HFFc6 (cell line): ENCODE results near the gene EPM2A. TPM values are rescaled to one million over a fixed set of nuclear protein-coding genes. Genes with fewer than 3 reads are reported as not detected.

Experiments used
- DNase-seq: peaks from one replicate; pipeline ENCODE4 v3.0.0-alpha.2; 2018
- H3K27ac Mint-ChIP-seq: 2 replicates; pipeline ENCODE4 v1.8.0; 2020; ENCODE audit warnings: mild to moderate bottlenecking, mixed read lengths
- H3K27me3 Mint-ChIP-seq: 2 replicates; pipeline ENCODE4 v1.8.0; 2021; ENCODE audit warnings: mild to moderate bottlenecking, moderate library complexity, mixed read lengths; ENCODE audit not compliant: insufficient read depth
- H3K36me3 Mint-ChIP-seq: 2 replicates; pipeline ENCODE4 v1.8.0; 2021; ENCODE audit warnings: low read depth, mixed read lengths
- H3K4me1 Mint-ChIP-seq: 2 replicates; pipeline ENCODE4 v1.8.0; 2020; ENCODE audit warnings: low read depth, mixed read lengths
- H3K4me3 Mint-ChIP-seq: 2 replicates; pipeline ENCODE4 v1.8.0; 2020; ENCODE audit warnings: mild to moderate bottlenecking, moderate library complexity, mixed read lengths
- H3K9me3 Mint-ChIP-seq: 2 replicates; pipeline ENCODE4 v1.8.0; 2020; ENCODE audit warnings: mild to moderate bottlenecking, mixed read lengths
- CTCF ChIP-seq: fragments of 200-600 bp; sonication (generic); IDR thresholded peaks from 2 replicates; pipeline ENCODE4 v1.5.0; 2021; ENCODE audit warnings: antibody characterized with exemption, mild to moderate bottlenecking
- total RNA-seq, 6 experiments: library from RNA; stranded (reverse); fragmentation: NEBNext Ultra II Directional; extraction: Animal tissue kit (Norgen Biotek cat#: 25700); gene quantifications; 2 replicates in 1 of 6; 3 replicates in 5 of 6; pipeline ENCODE4 v1.2.3, GENCODE V29; 2021

Gene EPM2A
- total RNA-seq, 6 experiments from 2014 or later: 3.1 to 5.5 (median 3.8) TPM

DNA sequence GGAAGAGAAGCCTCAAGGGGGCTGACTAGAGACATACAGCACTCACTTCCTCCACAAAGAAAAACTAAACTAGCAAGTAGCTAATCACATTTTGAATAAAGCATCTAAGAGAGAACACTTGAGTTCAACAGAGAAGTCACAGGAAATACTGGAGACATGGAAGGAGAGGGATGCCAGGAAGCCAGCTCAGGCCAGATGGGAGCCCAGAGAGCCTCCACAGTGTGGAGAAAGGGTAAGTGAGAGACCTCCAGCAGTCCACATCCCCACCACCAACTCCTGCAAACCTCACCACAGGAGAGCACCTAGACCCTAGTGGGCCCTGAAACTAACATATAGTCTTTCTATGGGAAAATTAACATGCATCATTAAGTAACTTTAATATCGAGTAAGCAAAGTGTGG lies 79.2 kb downstream of the EPM2A start:
- H3K36me3 Mint-ChIP-seq: no peaks in the 10 kb centered on the region
- no peak for TF ChIP-seq CTCF
- peaks cover 16% of the 10 kb centered on the region for H3K4me1 Mint-ChIP-seq
- H3K27me3 Mint-ChIP-seq: no peaks in the 10 kb centered on the region
- no peak overlapping the region for H3K4me3 Mint-ChIP-seq
- H3K9me3 Mint-ChIP-seq: no peaks in the 10 kb centered on the region
- H3K27ac Mint-ChIP-seq: no peak overlapping the region; the same call in 1 of the 2 replicates
- no peak for DNase-seq

GRCh38 chr6:145652572-145652971 lies 82.7 kb downstream of the EPM2A start:
- H3K27ac Mint-ChIP-seq: no peak overlapping the region
- no peaks in the 10 kb centered on the region for H3K27me3 Mint-ChIP-seq
- no peak for DNase-seq
- no peak overlapping the region for H3K4me3 Mint-ChIP-seq
- H3K9me3 Mint-ChIP-seq: no peaks in the 10 kb centered on the region
- no peak for TF ChIP-seq CTCF
- H3K4me1 Mint-ChIP-seq: peaks cover 10% of the 10 kb centered on the region
- no peaks in the 10 kb centered on the region for H3K36me3 Mint-ChIP-seq

- Mint-ChIP-seq H3K4me3 (no peak overlapping the region), H3K4me1 (peaks cover 10% of the 10 kb centered on the region), H3K36me3 (no peaks in the 10 kb centered on the region), H3K27me3 (no peaks in the 10 kb centered on the region), H3K27ac (no peak overlapping the region), H3K9me3 (no peaks in the 10 kb centered on the region)
- DNase-seq: no peak
- TF ChIP-seq CTCF: no peak
Measured at GRCh38 chr6:145651988-145652387, 83.3 kb downstream of the EPM2A start.

DNA sequence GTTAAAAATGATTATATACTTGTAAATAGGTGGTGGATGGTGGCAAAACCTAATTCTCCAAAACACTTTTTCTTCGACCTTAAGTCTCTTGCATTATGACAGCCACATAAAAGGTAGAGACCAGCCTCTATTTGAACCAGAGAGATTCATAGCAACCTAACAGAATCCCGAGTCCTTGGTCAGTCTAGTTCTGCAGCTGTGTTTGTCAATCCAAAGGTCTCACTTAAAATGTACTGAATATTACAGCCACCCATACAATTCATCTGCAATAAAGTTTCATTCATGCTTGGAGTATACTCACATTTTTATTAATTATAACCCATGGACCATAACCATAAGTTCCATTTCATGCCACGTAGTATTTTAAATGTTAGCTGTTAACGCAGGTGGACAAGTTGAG lies 87.2 kb downstream of the EPM2A start:
- Mint-ChIP-seq H3K27ac (no peak overlapping the region), H3K9me3 (no peaks in the 10 kb centered on the region), H3K27me3 (no peaks in the 10 kb centered on the region), H3K4me1 (no peaks in the 10 kb centered on the region), H3K4me3 (no peak overlapping the region), H3K36me3 (no peaks in the 10 kb centered on the region)
- DNase-seq: no peak
- no peak for TF ChIP-seq CTCF

DNA sequence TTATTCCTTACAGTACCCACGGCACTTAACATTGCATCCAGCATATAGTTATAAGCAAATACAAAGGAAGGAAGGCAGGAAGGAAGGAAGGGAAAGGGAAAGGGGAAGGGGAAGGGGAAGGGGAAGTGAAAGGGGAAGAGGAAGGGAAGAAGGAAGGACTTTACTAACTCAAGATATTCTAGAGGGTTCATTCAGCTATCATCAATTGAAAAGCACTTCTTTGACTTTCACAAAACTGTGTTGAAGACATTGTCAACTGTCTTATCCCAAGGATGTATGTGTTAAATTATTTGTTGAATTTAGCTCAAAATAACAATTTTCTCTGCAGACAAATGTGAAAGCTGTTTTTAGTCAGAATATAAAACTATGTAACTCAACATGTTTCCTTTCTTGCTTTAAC lies 87.7 kb downstream of the EPM2A start:
- H3K36me3 Mint-ChIP-seq: no peaks in the 10 kb centered on the region
- no peak for DNase-seq
- no peak overlapping the region for H3K4me3 Mint-ChIP-seq
- no peaks in the 10 kb centered on the region for H3K27me3 Mint-ChIP-seq
- no peaks in the 10 kb centered on the region for H3K9me3 Mint-ChIP-seq
- H3K27ac Mint-ChIP-seq: no peak overlapping the region
- no peaks in the 10 kb centered on the region for H3K4me1 Mint-ChIP-seq
- TF ChIP-seq CTCF: no peak

DNA sequence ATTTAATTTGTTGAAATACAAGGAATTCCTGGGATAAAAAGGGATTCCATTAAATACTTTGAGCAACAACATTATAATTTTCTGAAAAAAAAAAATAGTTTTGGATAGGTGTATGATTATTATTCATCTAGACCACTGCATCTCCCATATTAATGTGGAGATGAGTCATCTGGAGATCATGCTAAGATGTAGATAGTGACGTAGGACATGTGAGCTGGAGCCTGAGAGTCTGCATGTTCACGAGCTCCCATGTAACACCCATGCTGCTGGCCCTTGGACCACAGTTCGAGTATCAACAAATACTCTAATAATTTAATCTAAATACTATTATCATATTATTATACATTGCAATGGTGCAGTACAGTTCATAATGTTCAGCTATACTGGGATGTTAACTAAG lies 91.6 kb downstream of the EPM2A start:
- Mint-ChIP-seq H3K4me1 (no peaks in the 10 kb centered on the region), H3K9me3 (no peaks in the 10 kb centered on the region)

More for the DNA sequence above, 91.6 kb downstream of the EPM2A start:
- no peaks in the 10 kb centered on the region for H3K36me3 Mint-ChIP-seq
- no peak overlapping the region for H3K4me3 Mint-ChIP-seq
- H3K27me3 Mint-ChIP-seq: no peaks in the 10 kb centered on the region; the same call in 1 of the 2 replicates
- no peak for TF ChIP-seq CTCF
- DNase-seq: no peak
- no peak overlapping the region for H3K27ac Mint-ChIP-seq
